Stimulated activated CD4-positive, alpha-beta T cell treated with anti-CD3 and anti-CD28 coated beads, TNF-alpha, amount 100 ng/mL, for 1 hour (primary cell): Measurements from ENCODE around the gene PRPF31.
A peak's percentile ranks its signal among the peaks of the same experiment; 100 is the strongest.
"Not testable (repeated sequence)": the region's sequence is repeated elsewhere in the genome, so short reads cannot be mapped to it uniquely, and the experiment has no call there.

Experiments
- DNase-seq, 3 donors: peaks; one replicate each; pipeline ENCODE4 v3.0.0-alpha.2; 2020; ENCODE audit warnings: low read depth in 3 of 3, low spot score in 1 of 3

The PRPF31 gene

DNA sequence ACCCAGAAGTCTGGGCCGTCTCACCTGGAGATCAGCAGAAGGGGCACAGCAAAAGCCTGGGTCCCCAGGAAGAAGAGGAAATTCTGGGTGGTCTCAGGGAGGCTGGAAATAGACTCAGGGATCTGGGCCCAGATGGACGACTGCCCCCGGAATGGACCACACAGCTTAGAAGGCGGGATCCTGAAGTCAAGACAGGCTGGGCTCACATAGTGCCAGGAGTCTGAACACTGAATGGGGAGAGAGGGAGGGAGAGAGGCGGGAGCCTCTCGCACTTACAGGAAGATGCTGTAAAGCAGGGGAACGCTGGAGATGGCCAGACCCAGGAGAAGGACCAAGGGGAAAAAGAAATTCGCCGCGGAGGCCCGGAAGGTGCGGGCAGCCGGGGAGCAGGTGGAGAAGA, 45.3 kb downstream of the PRPF31 start:
- DNase-seq: no peak

DNA sequence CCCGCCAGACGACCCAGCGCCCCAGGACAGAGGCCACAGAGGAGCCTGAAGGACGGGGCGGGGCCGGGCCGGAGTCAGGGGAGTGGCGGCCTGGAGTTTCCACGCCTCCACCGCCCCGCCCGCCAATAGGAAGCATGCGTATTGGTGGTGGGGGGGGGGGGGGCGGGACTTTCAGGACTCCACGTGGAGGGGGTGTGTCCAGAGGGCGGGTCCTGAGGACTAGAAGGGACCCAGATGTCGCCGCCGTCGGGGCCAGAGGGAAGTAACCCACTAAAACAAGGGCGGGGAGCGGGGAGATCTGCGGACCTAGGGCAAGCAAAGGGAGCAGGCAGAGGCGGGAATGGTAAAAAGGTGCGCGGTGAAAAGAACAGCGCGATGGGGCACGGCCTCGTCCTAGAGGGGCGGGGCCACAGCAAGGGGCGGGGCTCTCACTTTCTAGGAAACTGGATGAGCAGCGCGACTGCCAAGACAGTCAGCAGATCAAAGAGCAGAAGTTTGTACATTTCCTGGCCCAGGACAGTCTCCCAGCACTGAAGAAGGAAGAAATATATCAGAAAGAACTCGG, 46.8 kb downstream of the PRPF31 start:
- DNase-seq: peak; percentile 36 to 70 (median 51)

DNA sequence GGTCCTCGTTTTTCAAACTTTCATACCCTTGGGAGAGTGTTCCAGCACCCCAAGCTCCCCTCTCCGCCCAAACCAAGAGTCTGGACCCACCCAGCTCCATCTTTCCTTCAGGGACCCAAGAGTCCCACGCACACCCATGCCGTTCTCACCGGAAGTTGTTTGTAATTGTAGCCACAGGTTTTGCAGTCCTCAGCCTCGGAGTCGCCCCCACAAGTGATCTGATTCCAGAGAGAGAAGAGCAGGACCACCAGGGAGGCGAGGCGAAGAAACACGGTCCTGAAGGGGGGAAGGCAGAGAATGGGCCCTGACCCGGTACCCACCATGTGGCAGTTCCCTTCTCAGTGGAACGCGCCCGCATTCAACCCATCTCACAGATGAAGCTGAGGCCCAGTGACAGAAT, 47.3 kb downstream of the PRPF31 start:
- no peak for DNase-seq

DNA sequence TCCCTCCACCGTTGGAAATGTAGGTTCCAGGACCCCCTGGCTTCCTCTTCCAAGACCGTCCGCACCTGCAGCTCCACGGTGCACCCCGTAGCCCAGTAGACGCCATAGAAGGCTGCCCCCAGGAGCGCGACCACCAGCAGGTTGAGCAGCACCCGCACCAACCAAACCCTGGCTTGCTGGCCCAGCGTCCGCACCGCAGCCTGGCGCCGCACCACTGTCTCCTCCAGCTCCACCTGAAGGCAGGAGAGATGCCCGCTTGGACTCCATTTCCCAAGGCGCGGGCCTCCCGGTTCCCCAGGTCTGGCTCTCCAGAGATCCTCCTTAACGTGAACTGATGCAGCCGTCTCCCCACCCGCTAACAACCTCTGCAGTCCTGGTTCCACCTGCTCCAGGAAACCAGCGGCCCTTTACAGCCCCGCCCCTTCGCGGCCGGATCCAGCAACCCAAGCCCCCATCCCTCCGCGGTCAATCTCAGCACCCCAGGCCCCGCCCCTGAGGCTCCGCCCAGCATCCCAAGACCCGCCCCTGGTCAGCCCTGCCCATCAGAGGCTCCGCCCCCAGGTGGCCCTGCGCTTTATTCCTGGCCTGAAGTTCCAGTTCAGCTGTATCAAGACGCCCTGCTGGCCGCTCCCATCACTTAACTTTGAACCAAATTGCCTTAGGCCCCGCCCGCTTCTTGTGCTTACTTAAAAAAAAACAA, 49.0 kb downstream of the PRPF31 start:
- DNase-seq: no peak

DNA sequence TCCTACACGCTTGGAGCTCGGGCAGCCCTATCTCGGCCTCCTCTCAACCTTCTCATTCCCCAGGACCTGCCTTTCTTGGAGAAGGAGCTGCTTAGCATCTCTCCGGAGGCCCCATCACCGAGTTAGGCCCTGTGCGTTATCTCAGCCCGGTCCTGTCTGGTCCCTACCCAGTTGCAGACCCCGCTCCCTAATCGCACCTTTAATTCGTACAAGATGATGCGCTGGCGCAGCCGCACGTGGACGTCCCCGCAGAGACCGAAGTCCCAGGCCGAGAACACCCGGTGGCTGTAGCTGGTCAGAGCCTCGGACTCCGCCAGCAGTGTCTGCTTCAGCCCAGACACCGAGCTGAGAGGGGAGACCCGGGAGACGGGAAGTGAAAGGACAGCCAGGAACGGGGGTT, 49.7 kb downstream of the PRPF31 start:
- DNase-seq: no peak

DNA sequence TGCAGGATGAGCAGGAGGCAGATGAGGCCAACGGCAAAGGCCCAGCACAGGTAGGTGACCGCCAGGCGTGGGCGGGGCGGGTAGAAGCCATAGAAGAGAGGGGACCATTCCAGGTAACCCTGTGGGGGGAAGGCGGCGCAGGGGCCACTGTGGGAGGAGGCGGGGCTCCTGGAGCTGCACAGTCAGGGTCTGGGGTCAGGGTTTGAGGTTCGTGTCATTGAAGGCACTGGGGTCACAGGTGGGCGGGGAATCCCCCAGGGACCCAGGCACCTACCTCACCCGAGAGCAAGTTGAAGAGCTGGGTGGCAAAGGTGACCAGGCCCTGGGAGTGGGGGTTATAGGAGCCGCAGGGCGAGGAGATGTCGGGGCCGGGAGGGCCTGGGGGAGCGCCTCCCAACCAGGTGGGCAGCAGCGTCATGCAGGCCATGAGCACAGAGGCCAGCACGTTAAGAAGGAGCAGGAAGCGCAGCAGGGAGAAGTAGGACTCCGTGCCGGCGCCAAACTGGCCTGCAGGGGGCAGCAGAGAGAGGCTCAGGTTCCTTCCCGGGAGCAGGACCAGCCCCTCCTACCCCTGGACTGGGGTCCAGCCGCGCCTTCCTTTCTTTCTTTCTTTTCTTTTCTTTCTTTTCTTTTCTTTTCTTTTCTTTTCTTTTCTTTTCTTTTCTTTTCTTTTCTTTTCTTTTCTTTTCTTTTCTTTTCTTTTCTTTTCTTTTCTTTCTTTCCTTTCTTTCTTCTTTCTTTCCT, 52.8 kb downstream of the PRPF31 start:
- peak; percentile 65 to 93 (median 77) for DNase-seq

DNA sequence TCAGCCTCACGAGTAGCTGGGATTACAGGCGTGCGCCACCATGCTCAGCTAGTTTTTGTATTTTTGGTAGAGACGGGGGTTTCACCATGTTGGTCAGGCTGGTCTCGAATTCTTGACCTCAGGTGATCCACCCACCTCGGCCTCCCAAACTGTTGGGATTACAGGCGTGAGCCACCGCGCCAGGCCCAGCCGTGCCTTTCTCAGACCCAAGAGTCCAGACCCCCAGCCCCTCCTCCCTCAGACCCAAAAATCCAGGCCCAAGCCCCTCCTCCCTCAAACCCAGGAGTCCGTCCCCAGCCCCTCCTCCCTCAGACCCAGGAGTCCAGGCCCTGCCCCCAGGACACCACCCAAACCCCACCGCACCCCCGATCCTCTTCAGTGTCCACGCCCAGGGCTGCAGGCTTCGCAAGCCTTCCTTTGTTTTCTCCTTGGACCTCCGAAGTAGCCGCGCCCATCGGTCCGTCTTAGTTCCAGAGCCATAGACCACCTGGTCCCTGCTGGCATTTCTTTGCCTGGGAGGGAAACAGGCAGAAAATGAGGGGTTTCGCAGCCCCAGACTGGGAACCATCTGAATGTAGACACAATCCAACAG, 53.7 kb downstream of the PRPF31 start:
- DNase-seq: no peak

DNA sequence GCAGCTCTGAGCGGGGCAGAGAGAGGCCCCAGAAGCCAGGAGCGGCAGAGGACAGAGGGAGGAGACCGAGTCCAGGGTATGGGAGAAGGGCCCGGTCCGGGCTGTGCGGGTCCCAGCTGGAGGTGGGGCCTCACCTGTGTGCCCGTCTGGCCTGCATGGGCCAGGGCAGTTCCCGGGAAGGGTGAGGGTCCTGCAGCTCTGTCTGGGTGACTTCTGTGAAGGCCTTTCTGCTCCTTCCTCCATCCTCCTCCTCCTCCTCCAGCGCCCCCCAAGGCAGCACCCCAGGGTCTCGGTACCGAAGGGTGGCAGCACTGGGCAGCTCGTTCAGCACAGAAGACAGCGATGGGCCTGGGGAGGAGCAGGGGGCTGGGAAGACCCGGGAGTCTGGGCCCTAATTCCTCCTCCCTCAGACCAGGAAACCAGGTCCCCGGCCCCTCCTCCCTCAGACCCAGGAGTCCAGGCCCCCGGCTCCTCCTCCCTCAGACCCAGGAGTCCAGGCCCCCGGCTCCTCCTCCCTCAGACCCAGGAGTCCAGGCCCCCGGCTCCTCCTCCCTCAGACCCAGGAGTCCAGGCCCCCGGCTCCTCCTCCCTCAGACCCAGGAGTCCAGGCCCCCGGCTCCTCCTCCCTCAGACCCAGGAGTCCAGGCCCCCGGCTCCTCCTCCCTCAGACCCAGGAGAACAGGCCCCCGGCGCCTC, 56.3 kb downstream of the PRPF31 start:
- not testable (repeated sequence) for DNase-seq

DNA sequence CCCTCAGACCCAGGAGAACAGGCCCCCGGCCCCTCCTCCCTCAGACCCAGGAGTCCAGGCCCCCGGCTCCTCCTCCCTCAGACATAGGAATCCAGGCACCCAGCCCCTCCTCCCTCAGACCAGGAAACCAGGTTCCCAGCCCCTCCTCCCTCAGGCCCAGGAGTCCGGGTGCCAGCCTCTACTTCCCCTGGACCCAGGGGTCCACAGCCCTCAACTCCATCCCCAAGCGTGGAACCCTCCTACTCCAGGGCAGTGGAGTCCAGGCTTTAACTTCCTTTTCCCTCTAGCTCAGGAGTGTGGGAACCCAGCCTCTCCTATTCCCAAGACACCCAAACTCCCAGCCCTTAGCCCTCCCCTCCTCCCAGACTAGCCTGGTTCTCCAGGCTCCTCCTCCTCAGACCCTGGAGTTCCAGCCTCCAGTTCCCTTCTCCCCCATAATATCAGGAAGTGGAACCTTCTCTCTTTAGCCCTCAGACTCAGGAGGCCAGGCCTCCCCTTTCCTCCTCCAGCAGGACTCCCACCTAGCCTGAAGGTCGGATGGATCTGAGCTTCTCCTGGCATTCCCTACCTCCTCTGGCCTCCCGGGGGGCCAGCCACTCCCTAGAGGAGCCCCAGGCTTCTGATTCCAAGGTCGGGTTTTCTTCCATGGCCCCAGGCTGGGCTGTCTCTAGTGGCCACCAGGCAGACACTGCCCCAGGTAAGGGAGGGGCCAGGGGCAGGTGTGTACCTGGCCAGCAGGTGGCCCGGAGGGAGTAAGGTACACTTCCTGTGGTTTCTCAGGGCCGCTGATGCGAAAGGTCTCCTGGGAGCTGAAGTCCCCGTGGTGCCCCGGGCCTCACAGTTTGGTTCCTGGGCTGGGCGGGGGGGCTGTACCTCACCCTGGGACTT, 57.2 kb downstream of the PRPF31 start, which contains the start of gene TMC4:
Gene TMC4, minus strand, starts transcription at position 690 of the 888 bp plus-strand sequence. Its CDS starts 43 bp downstream, at position 647.
- no peak for DNase-seq

DNA sequence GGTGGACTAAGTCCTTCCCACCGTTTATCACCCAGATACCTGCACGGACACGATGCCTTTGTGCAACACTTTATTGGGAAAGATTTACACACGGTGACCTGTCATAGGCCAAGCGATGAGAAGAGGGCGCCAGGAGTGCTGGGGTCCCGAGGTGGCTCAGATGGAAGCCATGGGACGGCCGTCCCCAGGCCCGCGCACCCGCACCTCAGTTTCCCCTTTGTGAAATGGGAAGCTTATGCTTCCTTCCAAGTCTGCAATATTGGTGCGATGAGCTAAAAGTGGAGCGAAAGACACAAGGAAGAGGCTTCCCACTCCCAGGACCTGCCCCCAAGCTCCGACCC, 57.8 kb downstream of the PRPF31 start:
- DNase-seq: no peak

DNA sequence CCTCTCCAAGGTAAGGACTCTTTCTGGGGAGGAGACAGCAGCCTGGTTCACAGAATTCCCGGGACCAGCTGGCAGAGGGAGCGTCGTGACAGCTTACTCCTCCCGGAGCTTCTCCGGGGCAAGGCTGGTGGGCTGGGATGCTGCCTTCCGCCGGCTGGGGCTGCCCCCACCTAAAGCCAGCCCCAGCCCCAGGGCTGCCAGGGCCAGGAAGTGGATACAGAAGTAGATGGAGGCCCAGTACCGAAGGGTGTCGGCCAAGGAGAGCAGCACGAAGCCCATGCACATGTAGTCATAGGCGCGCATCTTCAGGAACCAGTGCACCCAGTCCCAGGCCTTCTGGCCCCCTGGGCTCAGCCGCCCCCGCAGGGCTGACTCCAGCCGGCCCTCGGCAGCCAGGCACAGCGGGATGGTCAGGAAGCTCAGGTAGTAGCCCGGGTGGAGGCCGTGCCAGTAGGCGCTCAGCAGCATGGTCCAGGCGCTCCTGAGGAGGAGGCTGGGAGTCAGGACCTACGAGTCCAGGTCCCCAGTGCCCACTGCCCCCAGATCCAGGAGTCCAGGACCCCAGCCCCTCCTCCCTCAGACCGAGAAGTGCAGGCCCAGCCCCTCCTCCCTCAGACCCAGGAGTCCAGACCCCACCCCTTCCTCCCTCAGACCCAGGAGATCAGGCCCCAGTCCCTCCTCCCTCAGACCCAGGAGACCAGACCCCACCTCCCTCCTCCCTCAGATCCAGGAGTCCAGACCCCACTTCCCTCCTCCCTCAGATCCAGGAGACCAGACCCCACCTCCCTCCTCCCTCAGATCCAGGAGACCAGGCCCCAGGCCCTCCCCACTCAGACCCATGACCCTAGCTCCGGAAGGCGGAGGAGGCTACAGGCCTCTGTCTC, 58.6 kb downstream of the PRPF31 start:
- no peak for DNase-seq

DNA sequence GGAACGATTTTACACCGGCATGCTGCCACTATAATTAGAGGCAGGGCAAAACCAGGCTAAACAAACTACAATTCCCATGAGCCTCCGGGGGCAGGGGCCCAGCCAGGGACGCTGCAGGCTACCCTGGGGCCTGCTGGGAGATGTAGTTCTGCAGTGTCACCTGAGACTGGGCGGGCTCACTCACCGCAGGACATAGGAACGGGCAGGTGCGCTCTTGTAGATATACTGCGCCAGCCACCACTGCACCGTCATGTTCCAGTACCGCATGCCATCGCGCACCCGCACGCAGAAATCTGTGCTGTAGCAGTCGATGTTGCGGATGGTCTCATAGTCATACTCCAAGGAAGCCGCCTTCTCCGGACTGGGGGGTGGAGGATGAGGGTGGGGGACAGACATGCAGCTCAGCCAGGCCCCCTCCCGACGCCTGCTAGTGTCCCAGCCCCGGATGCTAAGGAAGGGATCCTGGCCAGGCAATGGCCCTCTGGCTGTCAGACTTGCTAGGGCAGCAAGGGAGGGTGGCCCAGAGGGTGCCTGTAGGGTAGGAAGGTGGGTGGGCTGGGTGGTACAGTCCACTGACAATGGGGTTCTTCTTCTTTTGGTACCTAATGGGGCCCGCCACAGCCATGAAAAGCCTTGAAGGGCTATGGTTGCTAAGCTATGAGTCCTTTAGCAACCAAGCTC, 63.2 kb downstream of the PRPF31 start:
- DNase-seq: no peak

DNA sequence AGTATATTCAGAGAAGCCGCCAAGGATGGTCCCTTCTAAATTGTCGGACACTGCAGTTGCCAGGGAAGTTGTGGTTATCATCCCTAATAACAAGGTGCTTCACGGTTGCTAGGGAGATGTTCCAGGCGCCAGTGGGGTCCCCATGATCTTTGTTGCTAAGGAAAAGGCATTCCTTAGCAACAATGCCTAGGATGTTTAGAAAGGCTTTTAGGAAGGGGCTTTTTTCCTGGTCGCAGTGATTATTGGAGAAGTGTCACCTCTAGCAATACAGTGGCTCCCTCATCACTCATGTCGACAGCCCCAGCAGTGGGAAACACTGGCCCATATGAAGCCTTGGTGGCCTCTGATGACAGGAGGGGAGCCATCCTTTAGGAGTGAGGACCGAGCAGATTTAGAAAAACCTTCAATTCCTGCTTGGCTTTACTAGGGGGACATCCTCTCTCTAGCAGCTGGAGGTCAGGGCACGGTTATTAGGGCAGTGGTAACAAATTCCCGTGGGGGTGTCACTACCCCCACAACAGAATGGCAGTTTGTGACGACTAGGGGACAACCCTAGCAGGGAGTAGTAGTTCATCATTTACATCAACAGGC, 63.8 kb downstream of the PRPF31 start:
- no peak for DNase-seq

DNA sequence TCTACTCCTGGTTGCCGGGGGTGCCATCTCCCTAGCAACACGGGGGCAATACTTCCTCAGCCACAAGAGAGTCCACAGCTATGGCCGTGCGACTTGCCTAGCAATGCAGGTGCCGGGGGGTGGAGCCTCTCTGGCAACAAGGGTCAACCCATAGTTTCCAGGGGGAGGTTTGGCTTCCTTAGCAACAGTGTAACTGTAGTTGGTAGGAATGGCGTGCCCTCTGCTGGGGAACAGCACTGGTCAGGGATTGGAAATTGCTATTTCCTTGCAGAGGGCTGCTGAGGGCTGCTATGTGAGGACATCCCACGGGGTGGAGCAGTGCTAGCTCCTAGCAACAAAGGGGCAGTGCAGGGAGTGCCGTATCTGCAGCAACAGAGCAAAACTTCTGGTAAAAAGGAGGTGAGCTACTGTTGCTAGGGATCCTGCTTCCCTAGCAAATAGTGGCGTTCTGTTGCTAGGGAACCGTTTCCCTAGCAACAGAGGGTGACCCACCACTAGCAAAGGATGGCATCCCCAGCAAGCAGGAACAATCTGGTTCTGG, 64.4 kb downstream of the PRPF31 start:
- DNase-seq: no peak

DNA sequence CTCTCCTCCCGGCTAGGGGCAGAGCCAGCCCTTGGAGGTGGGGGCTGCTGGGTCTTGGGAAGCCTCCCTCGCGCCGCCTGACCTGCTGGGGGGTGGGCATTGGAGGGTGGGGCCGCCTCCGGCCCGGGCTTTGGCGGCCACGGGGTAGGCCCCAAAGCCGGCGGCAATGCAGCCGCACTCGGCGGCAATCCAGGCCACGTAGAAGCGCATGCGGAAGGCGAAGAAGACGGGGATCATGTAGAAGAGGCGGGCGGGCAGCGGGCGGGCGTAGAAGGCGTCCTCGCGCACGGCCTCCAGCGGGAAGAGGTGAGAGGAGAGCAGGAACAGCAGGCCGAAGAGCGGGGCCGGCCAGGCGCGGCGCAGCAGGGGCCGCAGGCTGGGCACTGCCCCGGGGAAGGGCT, 65.1 kb downstream of the PRPF31 start:
- DNase-seq: no peak
